RCC 7860 (cell line): ENCODE data around the gene CRISPLD2.
"Not testable (repeated sequence)": the region's sequence is repeated elsewhere in the genome, so short reads cannot be mapped to it uniquely, and the experiment has no call there.

Source experiments
- DNase-seq: peaks from one replicate; pipeline ENCODE4 v3.0.0-alpha.2; 2015; ENCODE audit warnings: low spot score
- FAIRE-seq: peaks from 2 replicates; lab custom pipeline; 2012; peaks lifted over from hg19 to GRCh38; lab: Jason Lieb, UNC

The CRISPLD2 gene

GRCh38 chr16:84926462-84926861 lies 106.7 kb downstream of the CRISPLD2 start:
- FAIRE-seq (no peak), DNase-seq (no peak)

- DNase-seq (no peak), FAIRE-seq (no peak)
Observed at GRCh38 chr16:84927621-84928591, 108.1 kb downstream of the CRISPLD2 start.

DNA sequence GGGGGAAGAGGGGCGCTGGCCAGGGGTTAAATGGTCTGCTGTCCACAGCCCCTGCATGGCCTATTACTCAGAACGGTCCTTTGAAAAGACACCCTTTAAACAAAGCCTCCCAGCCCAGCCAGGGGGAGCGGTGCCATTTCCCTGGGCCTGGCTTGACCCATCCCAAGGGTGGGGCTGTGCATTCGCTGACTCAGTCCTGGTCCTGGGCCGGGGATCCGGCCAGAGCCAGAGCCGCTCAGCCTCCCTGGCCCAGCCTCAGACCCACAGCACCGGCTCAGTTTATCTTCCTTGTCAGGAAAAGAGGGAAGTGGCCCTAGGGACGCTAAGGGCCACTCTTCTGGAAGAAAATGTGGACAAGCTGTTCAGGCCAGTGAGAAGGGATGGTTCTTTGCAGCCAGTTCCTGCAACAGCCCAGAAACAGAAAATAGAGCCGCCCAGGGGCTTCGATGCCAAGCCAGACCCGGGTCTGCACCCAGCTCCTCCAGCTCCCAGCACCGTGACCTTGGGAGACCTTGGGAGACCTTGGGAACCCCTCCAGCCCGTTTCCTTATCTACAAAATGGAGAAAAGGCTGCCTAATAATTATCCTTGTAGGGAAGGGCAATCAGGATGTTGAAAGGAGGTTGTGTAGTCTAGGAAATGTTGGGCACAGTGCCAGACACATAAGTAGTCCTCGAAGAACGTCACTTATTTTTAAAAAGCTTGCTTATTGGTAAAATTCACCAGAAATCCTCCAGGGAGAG lies 109.1 kb downstream of the CRISPLD2 start:
- FAIRE-seq: no peak
- no peak for DNase-seq

DNA sequence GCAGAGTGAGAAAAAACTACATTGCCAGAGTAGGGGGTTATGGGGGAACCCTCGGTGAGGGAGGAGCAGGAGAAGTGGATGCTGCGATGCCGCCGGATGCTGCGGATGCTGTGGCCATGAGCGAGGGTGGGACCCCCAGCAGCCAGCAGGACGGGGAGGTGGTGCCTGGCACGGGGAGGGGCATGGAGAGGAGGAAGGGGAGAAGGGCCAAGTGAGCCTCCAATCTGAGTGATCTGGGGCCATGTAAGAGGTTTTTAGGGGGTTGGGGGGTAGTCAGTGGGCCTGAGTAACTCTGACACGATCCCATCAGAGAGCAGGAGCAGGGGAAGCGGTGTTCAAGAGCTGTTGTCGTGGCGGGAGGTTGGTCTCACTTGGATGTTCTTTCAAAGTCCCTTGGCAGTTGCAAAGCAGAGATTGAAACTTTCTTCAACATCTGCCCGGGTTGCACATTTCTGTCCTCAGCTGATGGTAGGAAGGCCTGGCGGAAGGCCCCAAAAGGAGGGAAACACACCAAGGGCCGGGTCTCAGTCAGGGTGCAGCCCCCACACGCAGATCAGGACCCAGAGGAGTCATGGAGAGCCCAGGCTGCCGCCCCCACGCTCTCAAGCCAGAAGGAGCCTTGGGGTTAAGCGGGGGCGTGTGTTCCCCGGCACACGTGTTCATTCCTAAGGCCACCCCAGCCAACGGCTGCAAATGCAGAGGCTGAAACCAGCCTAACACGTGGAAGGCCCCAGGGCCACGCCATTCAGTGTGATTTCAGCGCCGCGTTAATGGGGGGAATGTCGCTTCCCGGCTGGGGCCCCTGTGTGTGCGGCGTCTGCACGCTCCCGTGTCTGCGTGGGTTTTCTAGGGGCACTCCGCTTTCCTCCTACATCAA lies 109.9 kb downstream of the CRISPLD2 start:
- DNase-seq (no peak), FAIRE-seq (no peak)

- FAIRE-seq: no peak
- DNase-seq: no peak
Observed at GRCh38 chr16:84930298-84931106, 110.7 kb downstream of the CRISPLD2 start.

GRCh38 chr16:84931107-84931494 lies 111.3 kb downstream of the CRISPLD2 start:
- FAIRE-seq: no peak
- DNase-seq: no peak

DNA sequence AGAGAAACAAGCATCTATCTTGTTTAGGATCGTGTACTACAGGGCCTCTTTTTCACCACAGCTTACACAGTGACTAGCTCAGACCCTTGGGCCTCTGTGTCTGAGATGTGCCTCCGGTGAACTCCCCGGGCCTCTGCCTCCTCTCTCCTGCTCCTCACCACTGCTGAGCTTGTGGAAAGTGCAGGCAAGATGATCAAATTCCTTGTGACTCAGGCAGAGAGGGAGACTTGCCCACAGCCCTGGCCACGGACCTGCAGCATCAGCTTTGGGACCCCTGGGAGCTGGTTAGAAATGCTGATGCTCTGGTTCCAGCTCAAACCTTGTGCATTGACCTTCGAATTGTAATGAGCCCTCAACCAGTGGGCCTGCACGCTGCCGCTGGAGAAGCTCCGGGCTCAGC lies 111.7 kb downstream of the CRISPLD2 start:
- DNase-seq (no peak), FAIRE-seq (no peak)

GRCh38 chr16:84932681-84933080 lies 112.9 kb downstream of the CRISPLD2 start:
- FAIRE-seq (no peak), DNase-seq (no peak)

GRCh38 chr16:84933774-84934631 lies 114.2 kb downstream of the CRISPLD2 start:
- DNase-seq: no peak
- no peak for FAIRE-seq

DNA sequence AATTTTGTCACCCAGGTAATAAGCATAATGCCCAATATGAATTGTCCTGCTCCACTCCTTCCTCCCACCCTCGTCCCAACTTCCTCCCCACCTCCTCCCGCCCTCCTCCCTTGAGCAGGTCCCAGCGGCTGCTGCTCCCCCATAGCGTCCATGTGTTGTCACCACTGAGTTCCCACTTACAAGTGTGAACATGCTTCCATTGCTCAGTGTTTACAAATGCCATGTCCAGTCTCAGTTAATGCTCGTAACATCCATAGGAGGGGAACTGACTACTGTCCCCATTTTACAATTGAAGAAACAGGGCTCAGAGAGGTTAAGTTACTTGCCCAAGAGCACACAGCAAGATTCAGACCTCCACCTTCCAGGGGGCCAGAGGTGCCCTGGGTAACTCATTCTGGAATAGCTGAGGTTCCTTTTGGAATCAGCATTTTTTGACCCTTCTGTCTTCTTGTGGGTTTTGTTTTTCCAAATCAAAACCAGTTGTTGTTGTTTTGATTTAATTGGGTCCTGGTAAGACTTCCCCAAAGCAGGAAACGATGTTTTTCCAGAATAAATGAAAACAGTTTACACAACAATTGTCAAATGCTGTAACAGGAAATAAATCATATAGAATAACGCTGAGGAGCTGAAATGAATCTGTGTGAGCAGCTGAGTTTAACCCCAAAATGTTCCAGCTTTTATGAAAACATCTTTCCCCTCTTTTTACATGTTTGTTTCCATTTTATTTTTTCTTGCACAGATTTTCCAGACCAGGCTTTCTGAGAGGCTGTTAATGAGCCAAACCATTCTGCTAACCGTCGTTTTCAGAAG lies 117.6 kb downstream of the CRISPLD2 start:
- FAIRE-seq (no peak), DNase-seq (no peak)

DNA sequence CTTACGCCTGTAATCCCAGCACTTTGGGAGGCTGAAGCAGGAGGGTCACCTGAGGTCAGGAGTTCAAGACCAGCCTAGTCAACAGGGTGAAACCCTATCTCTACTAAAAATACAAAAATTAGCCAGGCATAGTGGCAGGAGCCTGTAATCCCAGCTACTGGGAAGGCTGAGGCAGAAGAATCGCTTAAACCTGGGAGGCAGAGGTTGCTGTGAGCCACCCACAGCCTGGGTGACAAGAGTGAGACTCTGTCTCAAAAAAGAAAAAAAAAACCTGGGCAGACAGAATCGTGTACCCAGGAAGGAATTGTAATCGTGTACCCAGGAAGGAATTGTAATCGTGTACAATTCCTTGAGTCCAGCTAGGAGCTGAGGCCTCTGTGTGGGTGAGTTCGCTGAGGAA lies 118.8 kb downstream of the CRISPLD2 start:
- DNase-seq, FAIRE-seq: not testable (repeated sequence)

- no peak for FAIRE-seq
- no peak for DNase-seq
Observed at GRCh38 chr16:84940670-84941551, 121.1 kb downstream of the CRISPLD2 start.

- DNase-seq: no peak
Observed at GRCh38 chr16:84941921-84942320, 122.1 kb downstream of the CRISPLD2 start.

GRCh38 chr16:84942786-84943185 lies 123.0 kb downstream of the CRISPLD2 start:
- FAIRE-seq (no peak), DNase-seq (peak; percentile 15)

More at GRCh38 chr16:84941921-84942320, 122.1 kb downstream of the CRISPLD2 start:
- no peak for FAIRE-seq

- FAIRE-seq (no peak), DNase-seq (no peak)
Observed at GRCh38 chr16:84943620-84944019, 123.8 kb downstream of the CRISPLD2 start.

DNA sequence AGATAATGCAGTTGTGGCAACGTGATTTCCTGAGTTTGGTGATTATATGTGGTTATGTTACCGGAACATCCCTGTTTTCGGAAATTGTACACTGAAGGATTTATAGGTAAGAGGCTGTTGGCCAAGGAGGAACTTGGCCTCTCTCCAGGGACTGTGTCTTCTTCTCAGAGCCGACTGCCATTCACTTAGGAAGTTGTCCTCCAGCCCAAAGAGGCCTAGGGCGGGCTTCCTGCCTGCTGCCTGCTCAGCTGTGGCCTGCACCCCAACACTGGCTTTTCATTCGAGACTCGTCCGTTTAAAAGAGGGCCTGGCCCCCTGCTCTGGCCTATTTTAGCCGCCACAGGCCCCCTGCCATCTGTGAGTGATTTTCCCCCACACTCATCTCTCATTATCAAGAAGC lies 127.2 kb downstream of the CRISPLD2 start:
- no peak for DNase-seq
- FAIRE-seq: no peak
